Raji (cell line): ENCODE data around the gene SUDS3.
A peak's percentile ranks its signal among the peaks of the same experiment; 100 is the strongest.

Experiments
- POLR2A ChIP-seq: IDR thresholded peaks from 2 replicates; pipeline ENCODE4 v1.6.1; 2011; ENCODE audit warnings: low read depth, low read length, control low read depth; ENCODE audit not compliant: insufficient read depth

SUDS3 gene

GRCh38 chr12:118372541-118373495 is 3.5 kb upstream of the SUDS3 start, which contains the start of gene TAOK3:
Gene TAOK3 (minus strand): TSS chr12:118372907. CDS start chr12:118255567, 117,340 bp downstream.
- TF ChIP-seq POLR2A: peak; percentile 94

GRCh38 chr12:118373616-118374015 is 2.7 kb upstream of the SUDS3 start:
- TF ChIP-seq POLR2A: no peak

- TF ChIP-seq POLR2A: no peak
Observed at GRCh38 chr12:118374126-118374725, 2.1 kb upstream of the SUDS3 start.

- no peak for TF ChIP-seq POLR2A
Observed at GRCh38 chr12:118374909-118375308, 1.4 kb upstream of the SUDS3 start.

- TF ChIP-seq POLR2A: no peak
Observed at GRCh38 chr12:118375348-118375747, 1.0 kb upstream of the SUDS3 start.

GRCh38 chr12:118377021-118377883 is 897 bp downstream of the SUDS3 start:
- no peak for TF ChIP-seq POLR2A

GRCh38 chr12:118377884-118378470 is 1.6 kb downstream of the SUDS3 start:
- TF ChIP-seq POLR2A: no peak

GRCh38 chr12:118391424-118391823 is 15.1 kb downstream of the SUDS3 start:
- TF ChIP-seq POLR2A: no peak

- no peak for TF ChIP-seq POLR2A
Observed at GRCh38 chr12:118391836-118392235, 15.5 kb downstream of the SUDS3 start.

- no peak for TF ChIP-seq POLR2A
Observed at GRCh38 chr12:118397708-118398440, 21.5 kb downstream of the SUDS3 start.

GRCh38 chr12:118398524-118398923 is 22.2 kb downstream of the SUDS3 start:
- TF ChIP-seq POLR2A: no peak

- no peak for TF ChIP-seq POLR2A
Observed at GRCh38 chr12:118398940-118399339, 22.6 kb downstream of the SUDS3 start.

- TF ChIP-seq POLR2A: no peak
Observed at GRCh38 chr12:118402251-118402650, 25.9 kb downstream of the SUDS3 start.

- TF ChIP-seq POLR2A: no peak
Observed at GRCh38 chr12:118404876-118405521, 28.6 kb downstream of the SUDS3 start.
